ENCODE data around the gene GSTA2.

DNA sequence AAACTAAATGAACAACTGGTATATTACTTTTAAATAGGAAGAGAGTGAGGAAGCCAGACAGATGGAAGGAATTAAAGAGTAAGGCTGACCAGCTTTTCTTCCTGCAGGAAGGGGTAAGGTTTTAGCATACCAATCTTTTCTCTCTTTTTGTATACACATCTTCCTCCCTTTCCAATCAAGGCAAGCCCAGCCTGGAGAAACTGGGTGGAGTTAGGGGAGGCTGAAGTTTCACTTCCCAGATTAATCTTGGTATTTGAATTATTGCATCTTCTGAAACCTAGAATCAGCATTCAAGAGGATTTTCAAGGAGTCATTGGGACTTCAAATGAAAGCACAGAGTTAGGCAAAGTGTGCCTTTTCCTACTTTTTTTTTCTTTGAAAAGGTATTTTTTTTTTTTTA lies 59.2 kb downstream of the GSTA2 start:
- TF ChIP-seq ZNF473 (tag by site-specific recombination; IDR thresholded peaks at IDR 0.05) = no peak
- no peak for TF ChIP-seq ZNF670 (tag by site-specific recombination; IDR thresholded peaks at IDR 0.05; ENCODE audit: low read depth)
- no peak for TF ChIP-seq YY1 (tag by site-specific recombination; IDR thresholded peaks at IDR 0.05)
- TF ChIP-seq, protein P1, sequence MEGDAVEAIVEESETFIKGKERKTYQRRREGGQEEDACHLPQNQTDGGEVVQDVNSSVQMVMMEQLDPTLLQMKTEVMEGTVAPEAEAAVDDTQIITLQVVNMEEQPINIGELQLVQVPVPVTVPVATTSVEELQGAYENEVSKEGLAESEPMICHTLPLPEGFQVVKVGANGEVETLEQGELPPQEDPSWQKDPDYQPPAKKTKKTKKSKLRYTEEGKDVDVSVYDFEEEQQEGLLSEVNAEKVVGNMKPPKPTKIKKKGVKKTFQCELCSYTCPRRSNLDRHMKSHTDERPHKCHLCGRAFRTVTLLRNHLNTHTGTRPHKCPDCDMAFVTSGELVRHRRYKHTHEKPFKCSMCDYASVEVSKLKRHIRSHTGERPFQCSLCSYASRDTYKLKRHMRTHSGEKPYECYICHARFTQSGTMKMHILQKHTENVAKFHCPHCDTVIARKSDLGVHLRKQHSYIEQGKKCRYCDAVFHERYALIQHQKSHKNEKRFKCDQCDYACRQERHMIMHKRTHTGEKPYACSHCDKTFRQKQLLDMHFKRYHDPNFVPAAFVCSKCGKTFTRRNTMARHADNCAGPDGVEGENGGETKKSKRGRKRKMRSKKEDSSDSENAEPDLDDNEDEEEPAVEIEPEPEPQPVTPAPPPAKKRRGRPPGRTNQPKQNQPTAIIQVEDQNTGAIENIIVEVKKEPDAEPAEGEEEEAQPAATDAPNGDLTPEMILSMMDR (tag by site-specific recombination; IDR thresholded peaks at IDR 0.05) = no peak
- TF ChIP-seq ZNF701 (tag by site-specific recombination; IDR thresholded peaks at IDR 0.05) = no peak
